K562 (cell line): ENCODE data around the gene APOBEC3A. TPM values are rescaled to one million over a fixed set of nuclear protein-coding genes. Genes with fewer than 3 reads are reported as not detected.

Experiments used
- ARID1B ChIP-seq: fragments of 450-650 bp; IDR thresholded peaks from 2 replicates; pipeline ENCODE4 v1.6.1; 2016; ENCODE audit warnings: antibody characterized with exemption, mild to moderate bottlenecking, inconsistent platforms
- BRCA1 ChIP-seq, 2 experiments: fragments of 450-650 bp in 1 of 2; sonication (generic) in 1 of 2; formaldehyde crosslinking in 1 of 2; IDR thresholded peaks; 2 replicates each; pipeline versions ENCODE4 v1.5.0 to v1.6.1; 2017 to 2020; ENCODE audit warnings: mild to moderate bottlenecking in 1 of 2, missing genetic modification reagents in 1 of 2
- CBFA2T2 ChIP-seq: fragments of 450-650 bp; conservative IDR thresholded peaks from 2 replicates; pipeline ENCODE4 v1.6.1; 2017; ENCODE audit warnings: mild to moderate bottlenecking
- GATAD2B ChIP-seq: fragments of 450-650 bp; IDR thresholded peaks from 2 replicates; pipeline ENCODE4 v1.6.1; 2017; ENCODE audit warnings: mild to moderate bottlenecking, borderline replicate concordance
- HDAC8 ChIP-seq: fragments of 450-650 bp; IDR thresholded peaks from 2 replicates; pipeline ENCODE4 v1.6.1; 2016; ENCODE audit warnings: mild to moderate bottlenecking, missing genetic modification characterization, moderate library complexity, missing compliant biosample characterization
- MXI1 ChIP-seq: IDR thresholded peaks from 2 replicates; pipeline ENCODE4 v1.6.1; 2011; ENCODE audit warnings: low read depth, mild to moderate bottlenecking, improper control_type of control experiment, low read length
- NFYB ChIP-seq: IDR thresholded peaks from 2 replicates; pipeline ENCODE4 v1.6.1; 2011; ENCODE audit warnings: mild to moderate bottlenecking, moderate library complexity; ENCODE audit not compliant: insufficient read length; ENCODE audit errors: extremely low read depth
- NR3C1 ChIP-seq: sonication (generic); formaldehyde crosslinking; IDR thresholded peaks from 2 replicates; pipeline ENCODE4 v1.8.1; 2022; ENCODE audit warnings: missing genetic modification reagents
- RAD51 ChIP-seq: fragments of 450-650 bp; IDR thresholded peaks from 2 replicates; pipeline ENCODE4 v1.7.1; 2016; ENCODE audit warnings: low read depth, mild to moderate bottlenecking, borderline replicate concordance
- RBM25 ChIP-seq: fragments of 200-400 bp; formaldehyde crosslinking; IDR thresholded peaks from 2 replicates; pipeline ENCODE4 v1.6.1; 2018; ENCODE audit warnings: low read length, low read depth, moderate library complexity; ENCODE audit not compliant: severe bottlenecking
- RFX5 ChIP-seq: IDR thresholded peaks from 2 replicates; pipeline ENCODE4 v1.6.1; 2011; ENCODE audit warnings: low read depth, mild to moderate bottlenecking, improper control_type of control experiment, low read length
- ZKSCAN8 ChIP-seq: fragments of 200-800 bp; sonication (Bioruptor generic); IDR thresholded peaks from 2 replicates; pipeline ENCODE4 v1.6.1; 2016; ENCODE audit warnings: missing genetic modification characterization, missing compliant biosample characterization
- ZNF584 ChIP-seq: fragments of 200-800 bp; sonication (Bioruptor generic); IDR thresholded peaks from 2 replicates; pipeline ENCODE4 v1.6.1; 2016; ENCODE audit warnings: low read depth, mild to moderate bottlenecking, missing genetic modification characterization, missing compliant biosample characterization
- ZSCAN29 ChIP-seq: fragments of 450-650 bp; IDR thresholded peaks from 2 replicates; pipeline ENCODE4 v1.6.1; 2017
- polyA plus RNA-seq, 8 experiments: library from polyadenylated mRNA; depleted of rRNA in 4 of 8; stranded (reverse) in 5 of 8; unstranded in 3 of 8; fragments of >200 nt; fragmentation: Nextera tagmentation in 2 of 8; fragmentation: Illumina TruSeq in 1 of 8; extraction: Ambion mirVana in 2 of 8; extraction: Trizol in 1 of 8; gene quantifications; 2 replicates each; pipeline versions ENCODE4 v1.2.1 to v1.2.3, GENCODE V29; 2011 to 2014; ENCODE audit warnings: inconsistent platforms in 1 of 8, missing spikeins in 1 of 8
- total RNA-seq, 7 experiments: library from RNA; depleted of rRNA in 6 of 7; stranded (reverse); fragments of >200 nt in 6 of 7; fragmentation: Illumina TruSeq in 2 of 7; extraction: Trizol in 2 of 7; gene quantifications; 2 replicates each; pipeline versions ENCODE4 v1.2.1 to v1.2.3, GENCODE V29; 2011 to 2021; ENCODE audit warnings: low replicate concordance in 1 of 7
- TF ChIP-seq, protein P1 (sequence below): sonication (generic); formaldehyde crosslinking; IDR thresholded peaks from 2 replicates; pipeline ENCODE4 v1.9.0; 2022; ENCODE audit warnings: mild to moderate bottlenecking, missing genetic modification reagents
- TF ChIP-seq, protein P2 (sequence below), 3 experiments: IDR thresholded peaks in 2 of 3; conservative IDR thresholded peaks in 1 of 3; 2 replicates each; pipeline ENCODE4 v1.5.1; 2011 to 2012; ENCODE audit warnings: low read length in 3 of 3, mild to moderate bottlenecking in 3 of 3, control low read depth in 2 of 3, improper control_type of control experiment in 1 of 3, inconsistent platforms in 1 of 3, low read depth in 1 of 3, mixed read lengths in 1 of 3, moderate library complexity in 1 of 3; ENCODE audit not compliant: insufficient read depth in 2 of 3
- TF ChIP-seq, protein P3 (sequence below): IDR thresholded peaks from 2 replicates; pipeline ENCODE4 v1.6.1; 2016; ENCODE audit warnings: missing genetic modification characterization, missing compliant biosample characterization
- TF ChIP-seq, protein P4 (sequence below): sonication (generic); formaldehyde crosslinking; IDR thresholded peaks from 2 replicates; pipeline ENCODE4 v1.8.0; 2022; ENCODE audit warnings: missing genetic modification reagents, mild to moderate bottlenecking, borderline replicate concordance
- TF ChIP-seq, protein P5 (sequence below): sonication (generic); formaldehyde crosslinking; IDR thresholded peaks from 2 replicates; pipeline ENCODE4 v1.5.0; 2020; ENCODE audit warnings: missing genetic modification reagents
- TF ChIP-seq, protein P6 (sequence below): conservative IDR thresholded peaks from 2 replicates; pipeline ENCODE4 v1.6.1; 2011; ENCODE audit warnings: low read depth, mild to moderate bottlenecking, low read length; ENCODE audit not compliant: control insufficient read depth

Gene APOBEC3A
- total and polyA plus RNA-seq, 9 of the 15 experiments (the other 6 are each of a cell fraction or from before 2014, with no cell fraction given), result 0.04 TPM; not detected in 8

DNA sequence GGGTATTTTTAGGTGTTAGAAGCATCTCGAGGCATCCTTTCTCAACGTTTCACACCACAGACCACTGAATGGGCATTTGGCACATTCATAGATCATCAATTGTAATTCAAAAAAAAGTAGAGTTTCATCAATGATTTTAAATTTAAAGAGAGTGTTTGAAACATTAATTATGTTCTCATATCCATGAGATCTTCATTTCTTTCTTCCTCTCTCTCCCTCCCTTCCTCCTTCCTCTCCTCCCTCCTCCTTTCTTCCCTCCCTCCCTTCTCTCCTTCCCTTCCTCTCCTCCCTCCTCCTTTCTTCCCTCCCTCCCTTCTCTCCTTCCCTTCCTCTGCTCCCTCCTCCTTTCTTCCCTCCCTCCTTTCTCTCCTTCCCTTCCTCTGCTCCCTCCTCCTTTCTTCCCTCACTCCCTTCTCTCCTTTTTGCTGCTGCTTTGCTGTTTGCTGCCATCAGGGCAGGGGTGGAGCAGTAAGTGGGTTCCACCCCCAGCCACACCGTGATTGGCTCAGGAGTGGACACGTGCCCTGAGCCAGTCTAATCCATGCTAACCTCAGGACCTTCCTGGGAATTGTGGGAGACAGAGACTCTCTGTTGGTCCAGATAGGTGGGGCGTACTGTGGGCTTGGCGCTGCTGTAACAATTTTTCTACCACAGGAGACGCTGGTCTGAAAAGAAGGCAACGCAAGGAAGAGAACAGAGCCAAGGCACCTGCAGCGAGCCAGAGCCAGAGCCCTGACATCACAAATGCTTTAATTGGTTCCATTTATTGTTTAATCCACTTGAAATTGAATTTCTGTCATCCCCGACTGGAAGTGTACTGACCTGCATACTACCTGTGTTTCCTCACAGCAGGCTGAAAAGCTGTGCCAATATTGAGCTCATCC lies 33.7 kb upstream of the APOBEC3A start (continued):
- TF ChIP-seq MXI1 (no peak), GATAD2B (no peak), ZNF584 (CRISPR knock-in tag) (no peak), NFYB (peak; percentile 43), ZSCAN29 (no peak), HDAC8 (no peak), CBFA2T2 (peak; percentile 28; the same call in 1 of the 2 replicates), RAD51 (peak; percentile 90), ZKSCAN8 (no peak), BRCA1 (IDR thresholded peaks at IDR 0.05) (0 out of 2 replicates have a peak, but pooled peaks have one; percentile 35), BRCA1 (CRISPR knock-in tag; IDR thresholded peaks at IDR 0.05) (no peak), RFX5 (no peak), ARID1B (no peak), NR3C1 (CRISPR knock-in tag) (no peak), RBM25 (peak; percentile 23)
- TF ChIP-seq, protein P1, sequence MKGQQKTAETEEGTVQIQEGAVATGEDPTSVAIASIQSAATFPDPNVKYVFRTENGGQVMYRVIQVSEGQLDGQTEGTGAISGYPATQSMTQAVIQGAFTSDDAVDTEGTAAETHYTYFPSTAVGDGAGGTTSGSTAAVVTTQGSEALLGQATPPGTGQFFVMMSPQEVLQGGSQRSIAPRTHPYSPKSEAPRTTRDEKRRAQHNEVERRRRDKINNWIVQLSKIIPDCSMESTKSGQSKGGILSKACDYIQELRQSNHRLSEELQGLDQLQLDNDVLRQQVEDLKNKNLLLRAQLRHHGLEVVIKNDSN (CRISPR knock-in tag), result peak; percentile 96
- TF ChIP-seq, protein P2, sequence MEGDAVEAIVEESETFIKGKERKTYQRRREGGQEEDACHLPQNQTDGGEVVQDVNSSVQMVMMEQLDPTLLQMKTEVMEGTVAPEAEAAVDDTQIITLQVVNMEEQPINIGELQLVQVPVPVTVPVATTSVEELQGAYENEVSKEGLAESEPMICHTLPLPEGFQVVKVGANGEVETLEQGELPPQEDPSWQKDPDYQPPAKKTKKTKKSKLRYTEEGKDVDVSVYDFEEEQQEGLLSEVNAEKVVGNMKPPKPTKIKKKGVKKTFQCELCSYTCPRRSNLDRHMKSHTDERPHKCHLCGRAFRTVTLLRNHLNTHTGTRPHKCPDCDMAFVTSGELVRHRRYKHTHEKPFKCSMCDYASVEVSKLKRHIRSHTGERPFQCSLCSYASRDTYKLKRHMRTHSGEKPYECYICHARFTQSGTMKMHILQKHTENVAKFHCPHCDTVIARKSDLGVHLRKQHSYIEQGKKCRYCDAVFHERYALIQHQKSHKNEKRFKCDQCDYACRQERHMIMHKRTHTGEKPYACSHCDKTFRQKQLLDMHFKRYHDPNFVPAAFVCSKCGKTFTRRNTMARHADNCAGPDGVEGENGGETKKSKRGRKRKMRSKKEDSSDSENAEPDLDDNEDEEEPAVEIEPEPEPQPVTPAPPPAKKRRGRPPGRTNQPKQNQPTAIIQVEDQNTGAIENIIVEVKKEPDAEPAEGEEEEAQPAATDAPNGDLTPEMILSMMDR (IDR thresholded peaks at IDR 0.05 in 2 of 3, conservative IDR thresholded peaks at IDR 0.05 in 1 of 3; ENCODE audit: insufficient read depth in 2 of 3, low read depth in 1 of 3, low read length in 3 of 3), result peak; percentile 14 to 40 (median 36); a peak in 4 of 6 replicates
- TF ChIP-seq, protein P3, sequence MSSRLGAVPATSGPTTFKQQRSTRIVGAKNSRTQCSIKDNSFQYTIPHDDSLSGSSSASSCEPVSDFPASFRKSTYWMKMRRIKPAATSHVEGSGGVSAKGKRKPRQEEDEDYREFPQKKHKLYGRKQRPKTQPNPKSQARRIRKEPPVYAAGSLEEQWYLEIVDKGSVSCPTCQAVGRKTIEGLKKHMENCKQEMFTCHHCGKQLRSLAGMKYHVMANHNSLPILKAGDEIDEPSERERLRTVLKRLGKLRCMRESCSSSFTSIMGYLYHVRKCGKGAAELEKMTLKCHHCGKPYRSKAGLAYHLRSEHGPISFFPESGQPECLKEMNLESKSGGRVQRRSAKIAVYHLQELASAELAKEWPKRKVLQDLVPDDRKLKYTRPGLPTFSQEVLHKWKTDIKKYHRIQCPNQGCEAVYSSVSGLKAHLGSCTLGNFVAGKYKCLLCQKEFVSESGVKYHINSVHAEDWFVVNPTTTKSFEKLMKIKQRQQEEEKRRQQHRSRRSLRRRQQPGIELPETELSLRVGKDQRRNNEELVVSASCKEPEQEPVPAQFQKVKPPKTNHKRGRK (tag), result peak; percentile 88
- TF ChIP-seq, protein P4, sequence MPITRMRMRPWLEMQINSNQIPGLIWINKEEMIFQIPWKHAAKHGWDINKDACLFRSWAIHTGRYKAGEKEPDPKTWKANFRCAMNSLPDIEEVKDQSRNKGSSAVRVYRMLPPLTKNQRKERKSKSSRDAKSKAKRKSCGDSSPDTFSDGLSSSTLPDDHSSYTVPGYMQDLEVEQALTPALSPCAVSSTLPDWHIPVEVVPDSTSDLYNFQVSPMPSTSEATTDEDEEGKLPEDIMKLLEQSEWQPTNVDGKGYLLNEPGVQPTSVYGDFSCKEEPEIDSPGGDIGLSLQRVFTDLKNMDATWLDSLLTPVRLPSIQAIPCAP (CRISPR knock-in tag), result no peak
- TF ChIP-seq, protein P5, sequence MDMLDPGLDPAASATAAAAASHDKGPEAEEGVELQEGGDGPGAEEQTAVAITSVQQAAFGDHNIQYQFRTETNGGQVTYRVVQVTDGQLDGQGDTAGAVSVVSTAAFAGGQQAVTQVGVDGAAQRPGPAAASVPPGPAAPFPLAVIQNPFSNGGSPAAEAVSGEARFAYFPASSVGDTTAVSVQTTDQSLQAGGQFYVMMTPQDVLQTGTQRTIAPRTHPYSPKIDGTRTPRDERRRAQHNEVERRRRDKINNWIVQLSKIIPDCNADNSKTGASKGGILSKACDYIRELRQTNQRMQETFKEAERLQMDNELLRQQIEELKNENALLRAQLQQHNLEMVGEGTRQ, result peak; percentile 97
- TF ChIP-seq, protein P6, sequence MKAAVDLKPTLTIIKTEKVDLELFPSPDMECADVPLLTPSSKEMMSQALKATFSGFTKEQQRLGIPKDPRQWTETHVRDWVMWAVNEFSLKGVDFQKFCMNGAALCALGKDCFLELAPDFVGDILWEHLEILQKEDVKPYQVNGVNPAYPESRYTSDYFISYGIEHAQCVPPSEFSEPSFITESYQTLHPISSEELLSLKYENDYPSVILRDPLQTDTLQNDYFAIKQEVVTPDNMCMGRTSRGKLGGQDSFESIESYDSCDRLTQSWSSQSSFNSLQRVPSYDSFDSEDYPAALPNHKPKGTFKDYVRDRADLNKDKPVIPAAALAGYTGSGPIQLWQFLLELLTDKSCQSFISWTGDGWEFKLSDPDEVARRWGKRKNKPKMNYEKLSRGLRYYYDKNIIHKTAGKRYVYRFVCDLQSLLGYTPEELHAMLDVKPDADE, result no peak
